Activated CD8-positive, alpha-beta memory T cell treated with anti-CD3 and anti-CD28 coated beads, Interleukin-2, amount 50 U/mL, for 48 hours (primary cell): ENCODE measurements around the gene AHNAK2.
"Not testable (repeated sequence)": the region's sequence is repeated elsewhere in the genome, so short reads cannot be mapped to it uniquely, and the experiment has no call there.

Source experiments
- DNase-seq: peaks from one replicate; pipeline ENCODE4 v3.0.0-alpha.2; 2020

The AHNAK2 gene

GRCh38 chr14:104977681-104978653 lies at the start of gene AHNAK2:
Gene AHNAK2, minus strand, starts transcription at chr14:104978374. Its CDS starts 137 bp downstream, at chr14:104978237.
- DNase-seq: peak; percentile 80

- DNase-seq: not testable (repeated sequence)
These were observed 49.5 kb upstream of the AHNAK2 start for GRCh38 chr14:105027718-105028117.

- no peak for DNase-seq
These were observed 48.8 kb upstream of the AHNAK2 start for GRCh38 chr14:105026802-105027563.

GRCh38 chr14:105026033-105026785 lies 48.0 kb upstream of the AHNAK2 start:
- no peak for DNase-seq

GRCh38 chr14:105025429-105025828 lies 47.3 kb upstream of the AHNAK2 start:
- DNase-seq: no peak

GRCh38 chr14:105023791-105024480 lies 45.8 kb upstream of the AHNAK2 start:
- DNase-seq: no peak

- DNase-seq: no peak
These were observed 45.0 kb upstream of the AHNAK2 start for GRCh38 chr14:105023144-105023543.

GRCh38 chr14:105022276-105022670 lies 44.1 kb upstream of the AHNAK2 start:
- no peak for DNase-seq

- peak; percentile 73 for DNase-seq
These were observed 43.6 kb upstream of the AHNAK2 start for GRCh38 chr14:105021656-105022275.

GRCh38 chr14:105020815-105021655 lies 42.9 kb upstream of the AHNAK2 start, which contains the start of gene CDCA4:
Gene CDCA4, minus strand, starts transcription at chr14:105021083. Its CDS starts 9,154 bp downstream, at chr14:105011929.
- peak; percentile 98 for DNase-seq

- peak; percentile 79 for DNase-seq
These were observed 42.0 kb upstream of the AHNAK2 start for GRCh38 chr14:105019861-105020814.

- DNase-seq: no peak
These were observed 40.2 kb upstream of the AHNAK2 start for GRCh38 chr14:105018414-105018813.

- DNase-seq: no peak
These were observed 37.7 kb upstream of the AHNAK2 start for GRCh38 chr14:105015905-105016304.

GRCh38 chr14:105015242-105015641 lies 37.1 kb upstream of the AHNAK2 start:
- DNase-seq: no peak

GRCh38 chr14:105014631-105015030 lies 36.5 kb upstream of the AHNAK2 start:
- DNase-seq: no peak

GRCh38 chr14:105014032-105014431 lies 35.9 kb upstream of the AHNAK2 start:
- DNase-seq: no peak

- no peak for DNase-seq
These were observed 35.1 kb upstream of the AHNAK2 start for GRCh38 chr14:105013150-105013785.

GRCh38 chr14:105012171-105012985 lies 34.2 kb upstream of the AHNAK2 start:
- no peak for DNase-seq
